Gastroesophageal sphincter (tissue), 3 donors: Measurements from ENCODE around the gene SNCG.

Experiments used
- EP300 ChIP-seq: sonication (generic); formaldehyde crosslinking; IDR thresholded peaks from one replicate; pipeline ENCODE4 v1.6.1; 2017; ENCODE audit warnings: antibody characterized with exemption, mild to moderate bottlenecking
- POLR2A ChIP-seq, 2 donors: fragments of 450-650 bp; IDR thresholded peaks; one replicate each; pipeline ENCODE4 v1.6.1; 2017; ENCODE audit warnings: antibody characterized with exemption in 2 of 2, mild to moderate bottlenecking in 2 of 2, moderate library complexity in 1 of 2
- POLR2AphosphoS5 ChIP-seq: sonication (generic); formaldehyde crosslinking; IDR thresholded peaks from one replicate; pipeline ENCODE4 v1.6.1; 2017; ENCODE audit warnings: antibody characterized with exemption
- TF ChIP-seq, protein P1 (sequence below), 4 experiments: fragments of 200-600 bp in 2 of 4; fragments of 450-650 bp in 2 of 4; sonication (generic) in 1 of 4; IDR thresholded peaks; one replicate each; pipeline ENCODE4 v1.5.1; 2017 to 2019; ENCODE audit warnings: antibody characterized with exemption in 4 of 4, mild to moderate bottlenecking in 2 of 4, moderate library complexity in 2 of 4

DNA sequence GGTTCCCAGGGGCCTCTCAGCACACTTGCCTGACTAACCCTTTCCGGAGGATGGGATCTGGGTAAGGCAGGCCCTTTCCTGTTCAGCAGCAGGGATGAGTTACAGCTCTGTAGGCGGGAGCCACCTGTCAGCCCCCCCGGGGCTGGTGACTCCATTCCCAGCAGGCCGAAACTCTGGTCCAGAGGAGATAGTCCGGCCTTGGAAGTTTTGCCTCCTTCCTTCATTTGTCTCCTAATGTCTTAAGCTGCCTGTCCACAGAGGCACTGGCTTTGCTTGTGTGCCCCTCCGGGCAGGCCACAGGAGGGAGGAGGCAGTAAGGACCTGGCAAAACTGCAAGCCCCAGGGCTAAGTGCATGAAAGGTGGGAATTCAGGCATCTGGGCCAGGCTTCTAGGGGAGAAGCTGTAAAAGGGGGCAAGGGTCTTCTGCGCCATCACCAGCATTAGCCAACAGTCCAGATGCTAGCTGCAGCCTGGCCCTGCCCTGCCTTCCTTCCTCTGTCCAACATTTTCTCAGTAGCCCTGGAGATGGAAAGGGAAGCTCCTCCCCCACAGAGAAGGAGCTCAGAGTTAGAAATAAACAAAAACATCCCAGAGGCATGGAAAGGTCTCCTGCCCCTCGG, 11.1 kb downstream of the SNCG start:
- TF ChIP-seq, protein P1, sequence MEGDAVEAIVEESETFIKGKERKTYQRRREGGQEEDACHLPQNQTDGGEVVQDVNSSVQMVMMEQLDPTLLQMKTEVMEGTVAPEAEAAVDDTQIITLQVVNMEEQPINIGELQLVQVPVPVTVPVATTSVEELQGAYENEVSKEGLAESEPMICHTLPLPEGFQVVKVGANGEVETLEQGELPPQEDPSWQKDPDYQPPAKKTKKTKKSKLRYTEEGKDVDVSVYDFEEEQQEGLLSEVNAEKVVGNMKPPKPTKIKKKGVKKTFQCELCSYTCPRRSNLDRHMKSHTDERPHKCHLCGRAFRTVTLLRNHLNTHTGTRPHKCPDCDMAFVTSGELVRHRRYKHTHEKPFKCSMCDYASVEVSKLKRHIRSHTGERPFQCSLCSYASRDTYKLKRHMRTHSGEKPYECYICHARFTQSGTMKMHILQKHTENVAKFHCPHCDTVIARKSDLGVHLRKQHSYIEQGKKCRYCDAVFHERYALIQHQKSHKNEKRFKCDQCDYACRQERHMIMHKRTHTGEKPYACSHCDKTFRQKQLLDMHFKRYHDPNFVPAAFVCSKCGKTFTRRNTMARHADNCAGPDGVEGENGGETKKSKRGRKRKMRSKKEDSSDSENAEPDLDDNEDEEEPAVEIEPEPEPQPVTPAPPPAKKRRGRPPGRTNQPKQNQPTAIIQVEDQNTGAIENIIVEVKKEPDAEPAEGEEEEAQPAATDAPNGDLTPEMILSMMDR (IDR thresholded peaks at IDR 0.05) = no peak
- no peak for TF ChIP-seq POLR2A (IDR thresholded peaks at IDR 0.05)
- TF ChIP-seq POLR2AphosphoS5 = no peak
- no peak for TF ChIP-seq EP300
